HCT116 (cell line): ENCODE data around the gene SYNE1. TPM values are rescaled to one million over a fixed set of nuclear protein-coding genes. Genes with fewer than 3 reads are reported as not detected.

Source experiments
- ATAC-seq: fragments of 200-7000 bp; cut with Tn5 transposase; 2 replicates; pipeline ENCODE4 v1.9.1; 2020; ENCODE audit warnings: mild to moderate bottlenecking, moderate library complexity
- BruUV-seq: library from RNA; stranded (reverse); fragments of 400-500 nt; replicated peaks from 2 replicates; lab custom pipeline; 2021; lab: Mats Ljungman, UMichigan
- CTCF ChIA-PET: fragments of 300-600 bp; sonication (Branson Sonifier 250); formaldehyde crosslinking; loops from one replicate; lab custom pipeline; 2021; ENCODE audit warnings: antibody characterized with exemption; lab: Charles Lee
- POLR2A ChIA-PET: fragments of 300-600, 350-600 bp; sonication (Branson Sonifier 250); formaldehyde crosslinking; loops from one replicate; lab custom pipeline; 2021; ENCODE audit warnings: antibody characterized with exemption; lab: Charles Lee
- RAD21 ChIA-PET, 2 experiments: fragments of 300-600 bp; sonication (Branson Sonifier 250); formaldehyde crosslinking; loops; one replicate each; lab custom pipeline; 2023; ENCODE audit warnings: low total read pairs in 2 of 2; ENCODE audit not compliant: uncharacterized antibody in 2 of 2, unreplicated experiment in 2 of 2, low non-redundant PET in 1 of 2; lab: Charles Lee
- DNase-seq: peaks from one replicate; pipeline ENCODE4 v3.0.0-alpha.2; 2010; ENCODE audit warnings: low read depth, low spot score
- H2AFZ ChIP-seq: fragments of 200-600 bp; shearing (Covaris generic), sonication (generic); 2 replicates; pipeline ENCODE4 v1.6.1; 2017; ENCODE audit warnings: low read depth, mixed run types, mixed read lengths, antibody characterized with exemption, low read length; ENCODE audit not compliant: poor library complexity, severe bottlenecking
- H3K27ac ChIP-seq: 2 replicates; pipeline ENCODE4 v1.5.1; 2012; ENCODE audit warnings: low read depth, low read length
- H3K27me3 ChIP-seq: fragments of 200-600 bp; sonication (generic); 2 replicates; pipeline ENCODE4 v1.6.1; 2016; ENCODE audit warnings: mixed run types, low read length, mixed read lengths; ENCODE audit not compliant: insufficient read depth
- H3K36me3 ChIP-seq, 2 experiments: fragments of 200-500 bp in 1 of 2; fragments of 200-600 bp in 1 of 2; sonication (Bioruptor generic) in 1 of 2; sonication (generic) in 1 of 2; 2 replicates each; pipeline versions ENCODE4 v1.5.1 to v1.6.1; 2014 to 2016; ENCODE audit warnings: low read length in 2 of 2, inconsistent platforms in 1 of 2, mixed read lengths in 1 of 2, mixed run types in 1 of 2; ENCODE audit not compliant: insufficient read depth in 2 of 2, control insufficient read depth in 1 of 2
- H3K4me1 ChIP-seq, 2 experiments: fragments of 200-600 bp in 1 of 2; sonication (generic) in 1 of 2; 2 replicates each; pipeline versions ENCODE4 v1.5.1 to v1.6.1; 2012 to 2017; ENCODE audit warnings: low read length in 2 of 2, inconsistent platforms in 1 of 2, mild to moderate bottlenecking in 1 of 2, mixed read lengths in 1 of 2, mixed run types in 1 of 2, moderate library complexity in 1 of 2; ENCODE audit not compliant: insufficient read depth in 2 of 2, control insufficient read depth in 1 of 2
- H3K4me2 ChIP-seq: fragments of 200-600 bp; sonication (generic); 2 replicates; pipeline ENCODE4 v1.6.1; 2017; ENCODE audit warnings: mixed run types, low read length, mixed read lengths
- H3K4me3 ChIP-seq, 2 experiments: fragments of 200-600 bp in 1 of 2; sonication (generic) in 1 of 2; replicated peaks in 1 of 2; 2 replicates each; pipeline ENCODE4 v1.5.1; 2011 to 2016; ENCODE audit warnings: low read length in 2 of 2, control low read depth in 1 of 2, low read depth in 1 of 2, mild to moderate bottlenecking in 1 of 2, mixed read lengths in 1 of 2, mixed run types in 1 of 2
- H3K79me2 ChIP-seq: fragments of 200-600 bp; sonication (generic); 2 replicates; pipeline ENCODE4 v1.6.1; 2017; ENCODE audit warnings: mild to moderate bottlenecking, mixed run types, low read length, moderate library complexity, mixed read lengths; ENCODE audit not compliant: insufficient read depth
- H3K9ac ChIP-seq: fragments of 200-600 bp; sonication (generic); 2 replicates; pipeline ENCODE4 v1.6.1; 2016; ENCODE audit warnings: low read length, mixed read lengths
- H3K9me2 ChIP-seq: fragments of 200-600 bp; sonication (generic), shearing (Covaris generic); 2 replicates; pipeline ENCODE4 v1.6.1; 2017; ENCODE audit warnings: mixed run types, mild to moderate bottlenecking, moderate library complexity; ENCODE audit not compliant: insufficient read depth
- H3K9me3 ChIP-seq, 2 experiments: fragments of 200-500 bp in 1 of 2; fragments of 200-600 bp in 1 of 2; sonication (Bioruptor generic) in 1 of 2; sonication (generic) in 1 of 2; 2 replicates each; pipeline ENCODE4 v1.6.1; 2014 to 2017; ENCODE audit warnings: low read length in 2 of 2, mixed read lengths in 2 of 2, inconsistent platforms in 1 of 2, low read depth in 1 of 2, mild to moderate bottlenecking in 1 of 2, mixed run types in 1 of 2, moderate library complexity in 1 of 2; ENCODE audit not compliant: control insufficient read depth in 1 of 2, insufficient read depth in 1 of 2
- H4K20me1 ChIP-seq: fragments of 200-600 bp; sonication (generic), shearing (Covaris generic); 2 replicates; pipeline ENCODE4 v1.6.1; 2017; ENCODE audit warnings: mixed run types, mild to moderate bottlenecking, moderate library complexity; ENCODE audit not compliant: insufficient read depth
- CEBPB ChIP-seq: IDR thresholded peaks from 2 replicates; pipeline ENCODE4 v1.6.1; 2012; ENCODE audit warnings: low read depth
- EGR1 ChIP-seq: IDR thresholded peaks from 2 replicates; pipeline ENCODE4 v1.6.1; 2012; ENCODE audit warnings: low read depth
- ELF1 ChIP-seq: IDR thresholded peaks from 2 replicates; pipeline ENCODE4 v1.6.1; 2012; ENCODE audit warnings: low read depth, borderline replicate concordance
- EZH2 ChIP-seq: fragments of 200-600 bp; sonication (generic); IDR thresholded peaks from 2 replicates; pipeline ENCODE4 v1.6.1; 2017; ENCODE audit warnings: antibody characterized with exemption, mixed run types
- EZH2phosphoT487 ChIP-seq: fragments of 200-600 bp; IDR thresholded peaks from 2 replicates; pipeline ENCODE4 v1.6.1; 2018; ENCODE audit warnings: antibody characterized with exemption, borderline replicate concordance
- FOSL1 ChIP-seq: IDR thresholded peaks from 2 replicates; pipeline ENCODE4 v1.6.1; 2012; ENCODE audit warnings: low read depth
- JUND ChIP-seq: IDR thresholded peaks from 2 replicates; pipeline ENCODE4 v1.6.1; 2012
- MAX ChIP-seq: IDR thresholded peaks from 2 replicates; pipeline ENCODE4 v1.6.1; 2012
- POLR2A ChIP-seq: IDR thresholded peaks from 2 replicates; pipeline ENCODE4 v1.7.0; 2011; ENCODE audit warnings: borderline replicate concordance; ENCODE audit not compliant: insufficient read depth, insufficient read length; ENCODE audit errors: extremely low read depth
- SP1 ChIP-seq: IDR thresholded peaks from 2 replicates; pipeline ENCODE4 v1.6.1; 2012; ENCODE audit warnings: low read depth
- SRF ChIP-seq: IDR thresholded peaks from 2 replicates; pipeline ENCODE4 v1.6.1; 2012; ENCODE audit warnings: low read depth
- ZBTB33 ChIP-seq: IDR thresholded peaks from 2 replicates; pipeline ENCODE4 v1.6.1; 2011; ENCODE audit warnings: mild to moderate bottlenecking, low read length, moderate library complexity; ENCODE audit not compliant: insufficient replicate concordance; ENCODE audit errors: extremely low read depth
- intact Hi-C: fragments of 100-400 bp; cut with micrococcal nuclease; formaldehyde crosslinking; loops from 2 replicates; pipeline ENCODE4 v1.10.0; 2022
- total RNA-seq: library from RNA; stranded (reverse); gene quantifications from one replicate; pipeline ENCODE4 v1.2.1, GENCODE V29; 2021; ENCODE audit not compliant: unreplicated experiment

The SYNE1 gene
- total RNA-seq, 1 experiment from 2014 or later: 5.4 TPM

- Histone ChIP-seq H3K4me1 (no peaks in the 10 kb centered on the region), H3K9me2 (no peaks in the 10 kb centered on the region), H3K27ac (no peak overlapping the region), H3K9me3 (no peaks in the 10 kb centered on the region), H3K4me3 (no peak overlapping the region), H2AFZ (no peak overlapping the region), H3K9ac (no peak overlapping the region), H3K27me3 (no peaks in the 10 kb centered on the region), H3K36me3 (no peaks in the 10 kb centered on the region), H3K79me2 (no peaks in the 10 kb centered on the region), H4K20me1 (no peaks in the 10 kb centered on the region), H3K4me2 (no peak overlapping the region)
- TF ChIP-seq EZH2phosphoT487: no peak
- TF ChIP-seq ZBTB33: no peak
- no peak for TF ChIP-seq FOSL1
- TF ChIP-seq MAX: no peak
- no peak for TF ChIP-seq ELF1
- TF ChIP-seq EZH2: no peak
- no peak for TF ChIP-seq CEBPB
- TF ChIP-seq SP1: no peak
- TF ChIP-seq EGR1: no peak
- TF ChIP-seq JUND: no peak
- no peak for TF ChIP-seq SRF
- no peak for TF ChIP-seq POLR2A
- BruUV-seq: no TSS peak
- ChIA-PET RAD21 (no interaction called here), POLR2A (no interaction called here), CTCF (interaction anchor here (2.5 kb wide), 1 partner anchor 356 kb away, joined by 10 read pairs; no protein-coding TSS in a partner anchor)
- intact Hi-C loops: no loop called here
- DNase-seq (no peak), ATAC-seq (no peak)
These were observed 515.3 kb downstream of the SYNE1 start for GRCh38 chr6:152121910-152122309.
